SW480 (cell line): ENCODE data around the gene C1orf159.
A peak's percentile ranks its signal among the peaks of the same experiment; 100 is the strongest.
"Not testable (repeated sequence)": the region's sequence is repeated elsewhere in the genome, so short reads cannot be mapped to it uniquely, and the experiment has no call there.

ENCODE experiments used
- DNase-seq: peaks from one replicate; pipeline ENCODE4 v3.0.0-alpha.2; 2016; ENCODE audit warnings: low spot score

C1orf159 gene

DNA sequence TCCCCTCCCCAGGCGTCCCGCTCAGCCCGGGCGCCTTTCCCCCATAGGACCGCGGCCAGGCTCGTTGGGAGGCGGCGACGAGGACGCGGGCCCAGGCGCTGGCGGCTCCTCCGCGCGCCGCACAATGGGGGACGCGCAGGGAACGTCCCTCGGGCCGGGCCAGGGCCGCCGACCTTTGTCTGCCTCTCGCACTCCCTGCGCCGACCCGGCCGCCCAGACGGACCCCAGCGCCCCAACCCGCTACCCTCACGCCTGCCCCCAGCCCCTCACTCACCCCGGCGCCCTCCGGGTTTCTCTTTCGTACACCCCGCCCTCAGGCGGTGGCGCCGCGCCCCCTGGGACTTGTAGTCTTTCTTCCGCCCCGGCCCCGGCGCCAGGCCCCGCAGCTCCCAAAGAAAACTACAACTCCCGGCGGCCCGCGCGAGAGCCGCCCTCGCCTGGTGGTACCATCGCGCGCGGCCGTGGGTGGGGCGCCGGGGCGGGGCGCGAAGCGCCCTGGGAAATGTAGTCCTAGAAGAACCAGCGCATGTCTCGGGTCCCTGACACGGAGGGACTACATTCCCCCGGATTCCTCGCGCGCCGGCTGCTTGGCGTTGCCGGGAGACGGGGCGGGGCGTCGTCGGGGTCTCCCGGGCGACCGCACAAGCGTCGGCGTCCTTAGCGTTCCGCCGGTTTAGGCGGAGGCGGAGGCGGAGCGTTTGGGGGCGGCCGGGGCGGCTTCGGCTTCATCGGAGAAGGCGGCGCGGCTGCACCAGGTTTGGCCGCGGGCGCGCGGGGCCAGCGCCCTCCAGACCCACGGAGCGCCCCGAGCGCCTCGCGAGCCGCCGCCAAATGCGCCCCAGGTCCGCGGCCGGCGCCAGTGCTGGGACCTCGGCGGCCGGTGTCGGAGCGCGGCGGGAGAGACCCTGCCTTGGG lies at the start of gene C1orf159:
Gene C1orf159 (minus strand): TSS at position 304 of the 915 bp plus-strand sequence. CDS start 24,546 bp downstream, outside the sequence.
- DNase-seq = peak; percentile 98

DNA sequence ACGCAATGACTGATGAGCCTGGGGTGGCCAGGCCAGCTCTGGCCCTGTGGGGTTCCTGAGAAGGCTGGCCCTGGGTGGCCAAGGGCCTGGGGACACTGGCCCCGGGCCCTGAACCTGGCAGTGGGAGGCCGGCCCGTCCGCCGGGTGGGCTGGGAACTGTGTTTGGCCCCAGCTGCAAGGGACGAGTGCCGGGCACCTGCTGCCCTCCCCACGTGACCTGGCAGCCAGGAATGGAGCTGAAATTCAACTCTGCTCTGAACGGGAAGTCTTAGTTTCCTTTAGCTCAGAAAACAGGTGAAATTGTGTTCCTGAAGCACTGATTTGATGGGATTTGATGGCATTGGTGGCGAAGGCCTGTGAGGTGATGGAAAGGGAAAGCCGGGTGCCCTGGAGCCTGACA lies 49.6 kb upstream of the C1orf159 start:
- DNase-seq = peak; percentile 65

DNA sequence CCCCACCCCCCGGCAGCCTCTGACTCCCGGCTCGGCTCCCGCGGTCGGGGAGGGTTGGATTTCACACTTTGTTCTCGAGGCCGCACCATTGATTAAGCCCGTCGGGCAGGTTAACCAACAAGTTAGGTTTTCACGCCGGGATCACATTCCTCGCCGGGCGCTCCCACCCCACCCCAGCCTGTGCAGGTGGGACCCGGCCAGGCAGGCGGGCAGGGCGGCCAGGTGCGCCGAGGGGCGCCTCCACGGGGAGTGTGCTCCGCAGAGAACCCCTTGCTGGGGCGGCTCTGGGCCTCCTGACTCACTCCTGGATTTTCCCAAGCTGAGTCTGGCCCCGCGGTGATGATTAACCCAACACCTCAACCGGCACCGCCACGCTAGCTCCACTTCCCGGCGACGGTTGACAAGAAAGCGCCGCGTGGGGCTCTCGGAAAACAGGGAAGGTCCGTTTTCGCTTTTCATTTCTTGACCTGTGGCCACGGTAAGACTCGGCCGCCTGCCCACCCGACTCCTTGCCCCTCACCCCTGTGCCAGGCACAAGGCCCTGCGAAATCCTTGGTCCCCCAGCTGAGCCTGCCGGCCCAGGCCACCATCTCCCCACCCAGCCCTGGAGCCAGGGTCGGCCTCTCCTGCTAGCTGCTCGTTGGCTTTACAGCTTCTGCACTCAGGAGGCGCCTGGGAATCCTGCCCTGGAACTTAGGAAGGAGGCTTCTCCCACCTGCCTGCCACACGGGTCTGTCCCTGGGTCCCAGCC lies 49.0 kb upstream of the C1orf159 start:
- DNase-seq = peak; percentile 59

DNA sequence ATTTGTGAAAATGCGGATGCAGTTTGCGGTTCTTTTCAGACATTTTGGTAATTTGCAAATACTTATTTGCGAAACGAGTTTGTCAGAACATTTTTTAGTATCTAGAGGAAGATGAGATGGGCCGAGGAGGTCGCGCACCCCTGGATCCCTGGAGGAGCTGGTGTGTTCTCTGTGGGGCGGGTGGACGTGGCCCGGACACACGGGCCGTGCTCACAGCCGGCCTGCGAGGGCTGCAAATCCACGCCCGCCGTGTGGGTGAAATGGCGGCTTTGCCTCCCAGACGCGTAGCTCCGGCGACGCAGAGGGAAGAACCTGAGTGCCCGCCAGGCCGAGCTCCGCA lies 48.4 kb upstream of the C1orf159 start:
- DNase-seq = no peak

DNA sequence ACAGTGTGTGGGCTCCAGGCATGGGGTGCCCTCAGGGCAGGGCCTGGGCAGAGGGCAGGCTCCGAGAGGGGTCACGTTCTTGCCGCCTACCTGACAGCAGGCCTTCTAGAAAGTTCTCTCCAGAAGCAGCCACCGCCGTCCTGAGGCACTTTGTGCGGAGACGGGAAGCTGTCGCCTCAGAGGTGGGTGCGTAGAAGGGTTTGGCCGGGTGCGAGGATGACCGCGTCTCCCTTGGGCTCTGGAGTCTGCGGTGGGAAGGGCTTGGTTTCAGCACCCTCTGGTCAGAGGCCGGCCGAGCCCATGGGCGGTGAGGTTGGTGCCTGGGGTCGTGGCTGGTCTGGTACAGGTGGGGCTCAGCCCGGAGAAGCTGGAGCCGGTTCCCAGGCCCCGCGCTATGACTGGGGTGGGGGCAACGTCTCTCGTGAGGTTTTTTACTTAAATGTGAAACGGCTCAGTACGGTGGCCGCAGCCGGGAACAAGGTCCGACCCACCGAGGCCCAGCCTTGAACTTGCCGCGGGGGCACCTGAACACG lies 47.7 kb upstream of the C1orf159 start:
- no peak for DNase-seq

DNA sequence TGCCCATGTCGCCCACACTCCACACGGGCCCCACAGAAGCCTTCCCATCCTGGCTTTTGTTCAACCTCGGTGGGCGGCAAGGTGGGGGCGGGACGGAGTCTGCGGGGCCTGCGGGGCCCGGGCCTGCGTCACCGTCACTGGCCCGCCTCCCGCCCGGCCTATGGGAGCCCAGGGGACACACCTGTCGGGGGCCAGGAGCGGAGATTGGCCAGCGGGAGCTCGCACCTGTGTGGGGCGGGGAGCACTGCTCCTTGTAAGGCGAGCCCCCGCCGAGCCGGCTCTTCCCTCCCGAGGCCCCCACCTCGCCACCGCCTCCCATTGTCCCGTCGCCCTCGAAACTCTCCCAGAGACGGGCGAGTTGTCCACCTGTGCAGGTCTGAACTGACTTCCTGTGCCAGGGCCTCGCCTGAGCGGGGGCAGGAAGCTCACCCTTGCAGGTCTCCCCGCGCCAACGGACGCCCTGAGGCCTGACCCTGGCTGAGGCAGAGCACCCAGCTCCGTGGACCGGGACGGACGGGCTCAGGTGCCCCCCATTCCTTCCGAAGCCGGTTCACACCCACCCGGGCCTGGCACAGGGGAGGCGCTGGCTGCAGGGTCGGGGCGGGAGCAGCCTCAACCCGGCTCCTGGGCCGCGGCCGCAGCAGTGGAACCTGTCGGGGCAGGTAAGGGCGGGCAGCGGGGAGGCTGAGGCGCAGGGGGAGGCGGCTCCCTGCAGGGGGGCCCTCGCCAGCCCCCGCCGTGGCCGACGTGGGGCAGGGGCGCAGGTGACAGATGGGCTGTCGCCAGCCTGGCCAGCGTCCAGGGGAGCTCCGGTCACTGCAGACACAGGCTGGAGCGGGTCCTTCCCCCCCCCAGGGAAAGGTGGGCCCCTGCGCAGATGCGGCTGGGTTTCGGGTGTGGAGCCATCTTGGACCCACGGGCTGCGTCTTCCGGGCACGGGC lies 47.0 kb upstream of the C1orf159 start:
- DNase-seq = peak; percentile 96

DNA sequence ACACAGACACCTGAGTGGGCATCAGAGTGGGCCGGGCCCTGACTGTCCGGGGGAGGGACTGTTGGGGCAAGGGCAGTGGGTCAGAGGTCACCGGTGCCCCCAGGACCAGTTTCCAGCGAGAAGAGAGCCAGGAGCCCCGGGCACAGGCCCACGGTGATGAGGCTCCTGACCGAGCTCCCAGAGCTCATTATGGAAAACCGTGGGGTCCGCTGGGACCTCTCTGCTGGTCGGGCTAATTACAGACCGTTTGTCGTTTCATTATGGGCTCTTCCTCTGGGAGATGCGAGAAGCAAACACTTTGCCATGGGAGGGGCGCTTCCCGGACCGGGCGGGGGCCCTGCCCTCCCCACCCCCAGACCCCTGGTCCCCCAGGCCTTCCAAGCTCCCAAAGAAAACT lies 45.8 kb upstream of the C1orf159 start:
- no peak for DNase-seq

DNA sequence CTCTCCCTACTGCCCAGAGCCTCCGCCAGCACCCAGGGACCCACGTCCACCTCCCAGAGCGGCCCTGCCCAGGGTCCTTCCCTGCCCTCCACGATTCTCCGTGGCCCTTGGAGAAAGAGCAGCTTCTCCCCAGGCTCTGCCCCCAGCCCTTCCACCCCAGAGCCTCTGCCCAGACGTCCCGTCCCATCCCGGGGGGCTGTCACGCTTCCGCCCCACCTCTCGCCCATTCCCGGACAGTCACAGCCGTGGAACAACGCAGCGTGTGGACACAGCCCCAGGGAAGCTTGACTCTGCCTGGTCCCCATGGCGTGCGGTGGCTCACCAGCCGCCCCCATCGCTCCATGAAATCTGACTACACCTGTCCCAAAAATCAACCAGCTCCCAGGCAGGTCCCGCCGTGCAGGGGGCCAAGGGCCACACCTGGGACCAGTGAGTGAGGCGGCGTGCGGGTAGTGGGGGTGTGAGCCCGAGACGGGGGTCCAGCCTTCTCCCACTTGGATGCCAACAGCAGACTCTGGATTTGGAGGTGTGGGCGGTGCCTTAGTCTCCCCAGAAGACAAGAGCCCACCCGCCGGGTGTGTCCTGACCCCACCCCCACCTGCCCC lies 45.3 kb upstream of the C1orf159 start:
- DNase-seq = no peak

DNA sequence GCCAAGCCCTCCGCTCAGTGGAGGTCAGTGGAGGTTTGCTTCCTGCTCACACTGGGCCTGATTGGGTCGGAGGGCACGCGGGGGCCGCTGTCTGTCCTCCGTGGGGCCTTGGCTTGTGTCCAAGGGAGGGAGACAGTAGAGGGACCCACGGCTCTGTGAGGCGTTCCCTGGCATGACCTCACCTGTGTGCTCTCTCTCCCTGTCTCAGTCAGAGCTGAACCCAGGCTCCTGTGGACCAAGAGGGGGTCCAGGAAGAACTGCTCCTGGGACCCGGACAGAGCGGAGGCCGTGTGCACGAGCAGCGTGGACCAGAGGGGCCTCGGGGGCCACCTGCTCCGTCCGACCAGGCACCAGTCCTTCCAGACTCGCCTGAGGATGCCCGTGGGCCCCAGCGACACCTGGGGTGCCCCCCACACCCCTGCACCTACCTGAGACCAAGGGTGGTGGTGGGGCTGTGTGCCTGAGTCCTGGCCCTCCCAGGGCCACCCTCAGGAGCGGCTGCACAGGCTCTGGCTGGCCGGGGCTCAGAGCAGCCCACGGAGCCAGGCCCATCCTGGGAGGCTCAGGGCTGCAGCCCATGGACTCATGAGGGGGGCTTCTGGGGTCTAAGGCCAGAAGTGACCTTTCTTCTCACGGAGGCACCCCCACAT lies 44.5 kb upstream of the C1orf159 start:
- no peak for DNase-seq

DNA sequence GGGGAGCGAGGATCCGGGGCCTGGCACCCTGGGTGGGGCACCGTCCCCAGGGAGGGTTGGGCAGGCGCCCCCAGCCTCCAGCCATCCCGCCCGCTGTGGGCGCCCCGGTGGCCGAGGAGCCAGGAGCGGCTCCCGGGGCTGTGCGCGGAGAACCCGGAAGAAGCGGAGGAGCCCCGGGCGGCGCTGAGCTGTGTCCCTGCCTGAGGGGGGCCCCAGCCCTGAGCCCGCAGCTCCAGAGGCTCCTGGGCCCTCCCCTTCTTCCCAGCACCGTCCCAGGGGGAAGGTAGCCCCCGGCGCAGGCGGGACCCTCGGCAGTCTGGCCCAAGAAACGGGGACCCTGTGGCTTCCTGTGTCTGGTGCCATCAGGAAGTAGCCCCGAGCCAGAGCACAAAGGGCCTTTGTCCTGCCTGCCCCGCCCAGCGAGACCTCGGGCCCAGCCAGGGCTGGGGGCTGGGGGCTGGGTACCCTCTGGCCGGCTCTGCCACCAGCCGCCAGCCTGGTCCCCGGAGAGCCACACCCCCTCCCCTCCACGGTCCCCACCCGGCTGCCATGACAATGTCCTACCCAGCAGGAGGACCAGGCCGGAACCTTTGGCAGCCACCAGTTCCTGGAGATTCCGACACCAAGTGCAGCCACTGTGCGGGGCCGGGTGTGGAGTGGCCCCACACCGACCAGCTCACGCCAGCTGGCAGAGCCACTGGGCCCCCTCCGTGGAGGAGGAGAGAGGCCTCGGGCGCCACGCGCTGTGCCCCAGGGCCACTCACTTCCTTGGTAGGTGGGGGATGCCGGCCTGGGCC lies 42.2 kb upstream of the C1orf159 start:
- peak; percentile 96 for DNase-seq

DNA sequence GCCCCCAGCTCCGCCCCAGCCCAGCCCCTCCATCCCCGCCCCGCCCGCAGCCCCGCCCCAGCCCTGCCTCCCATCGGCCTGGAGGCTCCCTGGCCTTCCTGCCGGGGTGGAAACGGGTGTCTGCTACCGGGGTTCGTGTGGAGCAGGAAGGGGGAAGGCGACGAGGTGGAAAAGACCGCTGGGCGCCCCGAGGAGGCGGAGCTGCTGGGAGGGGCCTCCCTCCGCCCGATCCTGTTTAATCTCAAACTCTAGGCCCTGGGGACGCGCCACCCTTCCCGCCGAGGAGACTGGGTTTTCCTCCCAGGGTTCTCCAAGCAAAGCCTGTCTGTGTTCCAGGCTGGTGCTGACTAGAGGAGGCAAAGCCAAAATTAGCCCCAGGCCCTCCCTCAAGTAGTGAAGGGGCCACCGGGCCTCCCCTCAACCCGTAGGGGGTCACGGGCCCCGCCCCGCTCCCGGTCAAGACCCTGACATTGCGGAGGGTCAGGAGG lies 41.6 kb upstream of the C1orf159 start:
- peak; percentile 97 for DNase-seq

DNA sequence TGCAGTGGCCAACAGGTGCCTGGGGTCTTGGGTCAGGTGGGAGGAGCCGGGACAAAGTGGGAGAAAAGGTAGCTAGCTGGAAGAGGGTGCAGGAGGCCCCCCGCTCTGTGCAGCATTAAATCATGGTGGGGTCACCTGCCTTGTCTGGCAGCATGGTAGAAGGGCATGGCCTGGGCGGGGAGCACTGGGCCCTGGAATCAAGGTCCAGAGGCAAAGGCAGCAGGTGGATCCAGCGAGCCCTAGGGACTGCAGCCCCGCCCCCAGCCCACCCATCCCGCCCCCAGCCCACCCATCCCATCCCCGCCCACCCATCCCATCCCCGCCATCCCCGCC lies 41.1 kb upstream of the C1orf159 start:
- no peak for DNase-seq

DNA sequence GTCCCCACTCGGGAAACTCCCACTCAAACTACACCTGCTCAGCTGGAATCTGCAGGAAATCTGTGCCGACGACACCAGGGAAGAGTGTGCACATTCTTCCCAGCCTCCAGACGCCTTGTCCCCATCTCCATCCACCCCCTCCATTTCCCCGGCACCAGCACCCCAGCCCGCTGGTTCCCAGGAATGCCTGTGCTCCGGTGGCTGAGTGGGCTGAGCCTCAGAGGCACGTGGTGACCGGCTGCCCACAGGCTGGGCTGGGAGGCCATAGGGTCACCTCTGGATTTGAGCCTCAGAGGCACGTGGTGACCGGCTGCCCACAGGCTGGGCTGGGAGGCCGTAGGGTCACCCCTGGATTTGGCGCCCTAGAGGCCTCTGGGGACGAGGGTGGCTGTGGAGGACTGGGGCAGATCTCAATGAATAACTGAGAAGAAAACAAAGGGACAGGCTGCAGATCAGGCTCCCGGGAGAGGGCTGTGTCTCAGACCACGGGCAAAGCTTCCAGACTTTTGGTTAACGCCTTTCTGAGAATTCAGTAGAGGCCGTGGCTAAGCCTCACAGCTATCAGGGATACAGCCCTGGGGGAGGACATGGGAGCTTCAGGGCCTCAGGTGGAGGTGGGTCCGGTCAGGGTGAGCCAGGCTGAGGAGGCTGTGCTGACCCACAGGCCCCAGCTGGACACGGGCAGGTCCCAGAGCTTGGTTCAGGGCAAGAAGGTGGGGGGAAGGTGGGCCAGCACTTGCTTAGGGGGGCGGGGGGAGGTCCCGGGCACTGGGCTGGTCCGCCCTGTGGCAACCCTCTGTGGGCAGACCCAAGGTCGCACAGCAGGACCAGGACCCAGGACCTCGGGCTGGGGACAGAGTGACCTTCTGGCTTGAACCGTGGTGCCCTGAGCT lies 40.5 kb upstream of the C1orf159 start:
- DNase-seq = no peak

DNA sequence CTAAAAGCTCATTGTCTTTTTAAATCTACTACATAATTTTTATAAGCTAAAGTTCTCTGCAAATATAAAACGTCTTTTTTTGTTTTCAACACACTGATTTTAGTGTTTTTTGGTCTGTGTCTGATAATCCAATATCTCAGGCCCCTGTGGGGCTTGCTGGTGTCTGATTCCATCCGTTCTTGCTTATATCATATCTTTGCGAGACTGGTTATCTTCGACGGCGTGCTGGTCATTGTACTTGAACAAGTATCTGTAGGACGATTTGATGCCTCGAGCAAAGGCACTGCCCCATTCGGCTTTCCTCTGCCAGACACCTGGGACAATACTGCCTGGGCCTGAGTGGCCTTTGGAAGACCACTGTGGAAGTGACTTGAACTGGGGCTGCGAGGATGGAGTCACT lies 39.4 kb upstream of the C1orf159 start:
- DNase-seq = no peak

DNA sequence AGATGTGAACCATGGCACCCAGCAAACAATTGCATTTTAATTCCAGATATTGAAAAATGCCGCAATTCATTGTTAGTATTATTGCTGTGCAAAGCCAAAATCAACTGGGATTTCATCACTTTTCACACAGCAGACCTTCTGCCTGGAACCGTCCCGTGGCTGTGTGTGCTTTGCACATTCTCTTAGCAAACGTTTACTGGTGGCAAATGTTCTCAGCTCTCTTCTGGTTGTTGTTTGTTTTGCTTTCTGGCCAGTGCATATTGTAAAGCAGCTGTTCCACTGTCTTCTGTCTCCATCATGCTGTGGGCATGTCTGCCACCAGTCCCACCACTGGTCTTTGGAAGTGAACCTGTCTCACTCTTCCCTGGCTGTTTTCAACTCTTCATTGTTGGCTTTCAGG lies 38.0 kb upstream of the C1orf159 start:
- no peak for DNase-seq

DNA sequence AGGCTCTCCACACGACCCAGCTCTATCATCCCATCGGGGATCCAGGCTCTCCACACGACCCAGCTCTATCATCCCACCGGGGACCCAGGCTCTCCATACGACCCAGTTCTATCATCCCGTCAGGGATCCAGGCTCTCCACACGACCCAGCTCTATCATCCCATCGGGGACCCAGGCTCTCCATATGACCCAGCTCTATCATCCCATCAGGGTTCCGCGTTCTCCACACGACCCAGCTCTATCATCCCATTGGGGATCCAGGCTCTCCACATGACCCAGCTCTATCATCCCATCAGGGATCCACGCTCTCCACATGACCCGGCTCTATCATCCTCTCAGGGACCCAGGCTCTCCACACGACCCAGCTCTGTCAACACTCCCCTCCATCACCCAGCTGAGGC lies 37.3 kb upstream of the C1orf159 start:
- DNase-seq = not testable (repeated sequence)

DNA sequence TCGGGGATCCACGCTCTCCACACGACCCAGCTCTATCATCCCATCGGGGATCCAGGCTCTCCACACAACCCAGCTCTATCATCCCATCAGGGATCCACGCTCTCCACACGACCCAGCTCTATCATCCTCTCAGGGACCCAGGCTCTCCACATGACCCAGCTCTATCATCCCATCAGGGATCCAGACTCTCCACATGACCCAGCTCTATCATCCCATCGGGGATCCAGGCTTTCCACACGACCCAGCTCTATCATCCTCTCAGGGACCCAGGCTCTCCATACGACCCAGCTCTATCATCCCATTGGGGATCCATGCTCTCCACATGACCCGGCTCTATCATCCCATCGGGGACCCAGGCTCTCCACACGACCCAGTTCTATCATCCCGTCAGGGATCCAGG lies 36.5 kb upstream of the C1orf159 start:
- DNase-seq = not testable (repeated sequence)

DNA sequence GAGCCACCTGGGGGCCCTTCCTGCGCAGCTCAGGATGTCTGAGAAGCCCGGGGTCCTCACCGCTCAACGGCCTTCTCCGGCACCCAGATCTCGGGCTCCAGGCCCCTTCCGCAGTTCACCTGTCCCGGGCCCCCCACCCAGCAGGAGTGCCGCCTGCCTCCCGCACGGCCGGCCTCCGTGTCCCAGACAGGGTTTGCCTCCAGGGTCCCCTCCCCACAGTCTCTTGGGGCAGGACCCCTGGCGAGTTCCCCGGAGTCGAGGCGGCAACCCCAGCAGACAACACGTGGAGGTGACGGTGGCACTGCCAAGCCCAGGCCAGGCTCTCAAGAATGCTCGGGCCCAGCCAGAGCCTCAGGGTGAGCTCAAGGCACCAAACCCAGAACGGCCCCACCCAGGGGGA lies 35.4 kb upstream of the C1orf159 start:
- no peak for DNase-seq

DNA sequence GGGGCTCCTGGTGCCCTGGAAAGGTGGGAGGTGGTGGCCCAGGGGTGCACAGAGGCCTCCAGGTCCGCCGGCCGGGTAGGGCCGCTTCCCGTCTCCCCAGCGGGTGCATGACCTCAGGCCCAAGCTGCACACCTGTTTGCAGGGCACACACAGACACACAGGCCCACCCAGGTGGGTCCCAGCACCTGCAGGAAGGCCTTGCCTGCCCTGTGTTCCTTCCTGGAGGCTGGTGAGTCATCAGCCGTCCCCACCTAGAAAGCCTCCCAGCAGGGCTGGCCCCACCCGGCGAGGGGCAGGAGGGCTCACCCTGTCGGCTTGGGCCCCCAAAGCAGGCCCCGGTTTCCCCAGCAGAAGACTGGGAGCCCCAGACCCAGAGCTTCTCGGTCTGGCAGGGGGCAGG lies 34.2 kb upstream of the C1orf159 start:
- DNase-seq = peak; percentile 85
